PC-3 (cell line): ENCODE data around the gene DNAAF1.
"Not testable (repeated sequence)": the region's sequence is repeated elsewhere in the genome, so short reads cannot be mapped to it uniquely, and the experiment has no call there.

Experiments used
- EZH2 ChIP-seq: fragments of 300-600 bp; sonication (generic); IDR thresholded peaks from one replicate; pipeline ENCODE4 v1.6.1; 2017; ENCODE audit warnings: antibody characterized with exemption, mild to moderate bottlenecking, low read length; ENCODE audit not compliant: unreplicated experiment
- EZH2phosphoT487 ChIP-seq: fragments of 300-600 bp; sonication (generic); IDR thresholded peaks from 2 replicates; pipeline ENCODE4 v1.6.1; 2018; ENCODE audit warnings: mild to moderate bottlenecking, antibody characterized with exemption, low read length, borderline replicate concordance
- TF ChIP-seq, protein P1 (sequence below): fragments of 300-600 bp; sonication (generic); conservative IDR thresholded peaks from 2 replicates; pipeline ENCODE4 v1.5.1; 2017; ENCODE audit warnings: antibody characterized with exemption, low read depth, mild to moderate bottlenecking, low read length

DNA sequence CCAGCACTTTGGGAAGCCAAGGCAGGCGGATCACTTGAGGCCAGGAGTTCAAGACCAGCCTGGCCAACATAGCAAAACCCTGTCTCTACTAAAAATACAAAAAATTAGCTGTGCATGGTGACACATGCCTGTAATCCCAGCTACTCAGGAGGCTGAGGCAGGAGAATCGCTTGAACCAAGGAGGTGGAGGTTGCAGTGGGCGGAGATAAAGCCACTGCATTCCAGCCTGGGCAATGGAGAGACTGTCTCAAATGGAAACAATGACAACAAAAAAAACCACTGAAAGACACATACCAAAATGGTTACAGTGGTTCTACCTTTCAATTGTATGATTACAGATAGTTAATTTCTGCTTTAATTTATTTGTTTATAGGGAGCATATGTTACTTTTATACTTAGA, 33.2 kb upstream of the DNAAF1 start:
- TF ChIP-seq, protein P1, sequence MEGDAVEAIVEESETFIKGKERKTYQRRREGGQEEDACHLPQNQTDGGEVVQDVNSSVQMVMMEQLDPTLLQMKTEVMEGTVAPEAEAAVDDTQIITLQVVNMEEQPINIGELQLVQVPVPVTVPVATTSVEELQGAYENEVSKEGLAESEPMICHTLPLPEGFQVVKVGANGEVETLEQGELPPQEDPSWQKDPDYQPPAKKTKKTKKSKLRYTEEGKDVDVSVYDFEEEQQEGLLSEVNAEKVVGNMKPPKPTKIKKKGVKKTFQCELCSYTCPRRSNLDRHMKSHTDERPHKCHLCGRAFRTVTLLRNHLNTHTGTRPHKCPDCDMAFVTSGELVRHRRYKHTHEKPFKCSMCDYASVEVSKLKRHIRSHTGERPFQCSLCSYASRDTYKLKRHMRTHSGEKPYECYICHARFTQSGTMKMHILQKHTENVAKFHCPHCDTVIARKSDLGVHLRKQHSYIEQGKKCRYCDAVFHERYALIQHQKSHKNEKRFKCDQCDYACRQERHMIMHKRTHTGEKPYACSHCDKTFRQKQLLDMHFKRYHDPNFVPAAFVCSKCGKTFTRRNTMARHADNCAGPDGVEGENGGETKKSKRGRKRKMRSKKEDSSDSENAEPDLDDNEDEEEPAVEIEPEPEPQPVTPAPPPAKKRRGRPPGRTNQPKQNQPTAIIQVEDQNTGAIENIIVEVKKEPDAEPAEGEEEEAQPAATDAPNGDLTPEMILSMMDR, result not testable (repeated sequence)
- not testable (repeated sequence) for TF ChIP-seq EZH2, EZH2phosphoT487
